GOT3 (cell line): ENCODE data around the gene ODAD3.
"Not testable (repeated sequence)": the region's sequence is repeated elsewhere in the genome, so short reads cannot be mapped to it uniquely, and the experiment has no call there.

Experiments used
- DNase-seq: peaks from one replicate; lab custom pipeline; 2025; ENCODE audit warnings: mixed read lengths; lab: John Stamatoyannopoulos, UW

The ODAD3 gene

GRCh38 chr19:11405846-11406643 lies 28.9 kb downstream of the ODAD3 start:
- no peak for DNase-seq

GRCh38 chr19:11404588-11405222 lies 30.2 kb downstream of the ODAD3 start:
- no peak for DNase-seq

- no peak for DNase-seq
These were observed 32.9 kb downstream of the ODAD3 start for GRCh38 chr19:11401808-11402543.

- DNase-seq: no peak
These were observed 34.1 kb downstream of the ODAD3 start for GRCh38 chr19:11400798-11401197.

GRCh38 chr19:11399667-11400066 lies 35.3 kb downstream of the ODAD3 start:
- DNase-seq: no peak

- no peak for DNase-seq
These were observed 37.8 kb downstream of the ODAD3 start for GRCh38 chr19:11397089-11397610.

GRCh38 chr19:11390933-11391680 lies 43.8 kb downstream of the ODAD3 start:
- no peak for DNase-seq

- no peak for DNase-seq
These were observed 44.6 kb downstream of the ODAD3 start for GRCh38 chr19:11390359-11390758.

GRCh38 chr19:11387162-11388034 lies 47.5 kb downstream of the ODAD3 start:
- DNase-seq: no peak

- DNase-seq: no peak
These were observed 50.2 kb downstream of the ODAD3 start for GRCh38 chr19:11384778-11385129.

GRCh38 chr19:11383706-11384048 lies 51.2 kb downstream of the ODAD3 start:
- no peak for DNase-seq

GRCh38 chr19:11382898-11383705 lies 51.8 kb downstream of the ODAD3 start:
- no peak for DNase-seq

GRCh38 chr19:11380653-11381537 lies 54.0 kb downstream of the ODAD3 start:
- peak; percentile 71 for DNase-seq

GRCh38 chr19:11379857-11380350 lies 55.0 kb downstream of the ODAD3 start:
- DNase-seq: no peak

GRCh38 chr19:11379269-11379845 lies 55.6 kb downstream of the ODAD3 start:
- DNase-seq: not testable (repeated sequence)

- no peak for DNase-seq
These were observed 56.4 kb downstream of the ODAD3 start for GRCh38 chr19:11378319-11379189.

GRCh38 chr19:11377756-11378155 lies 57.2 kb downstream of the ODAD3 start:
- no peak for DNase-seq

- DNase-seq: no peak
These were observed 57.7 kb downstream of the ODAD3 start for GRCh38 chr19:11377237-11377636.
